Liver (tissue), 9 donors: Measurements from ENCODE around the gene SOX6. TPM values are rescaled to one million over a fixed set of nuclear protein-coding genes. Genes with fewer than 3 reads are reported as not detected.
A peak's percentile ranks its signal among the peaks of the same experiment; 100 is the strongest.
"Not testable (repeated sequence)": the region's sequence is repeated elsewhere in the genome, so short reads cannot be mapped to it uniquely, and the experiment has no call there.

ENCODE experiments used
- DNase-seq: peaks from one replicate; pipeline ENCODE4 v3.0.0-alpha.2; 2017; ENCODE audit warnings: low spot score
- H3K27ac ChIP-seq, 2 donors: one replicate each; pipeline ENCODE4 v1.7.0; 2013; ENCODE audit warnings: inconsistent platforms in 2 of 2, low read length in 2 of 2, control low read depth in 1 of 2, low read depth in 1 of 2, mild to moderate bottlenecking in 1 of 2
- H3K27me3 ChIP-seq, 4 donors: one replicate each; pipeline versions ENCODE4 v1.6.1 to v1.7.0; 2013; ENCODE audit warnings: low read length in 3 of 4, inconsistent platforms in 1 of 4, mild to moderate bottlenecking in 1 of 4, moderate library complexity in 1 of 4; ENCODE audit not compliant: control insufficient read depth in 4 of 4, insufficient read depth in 4 of 4
- H3K36me3 ChIP-seq, 4 donors: one replicate each; pipeline versions ENCODE4 v1.6.1 to v1.7.0; 2013; ENCODE audit warnings: low read length in 3 of 4, mild to moderate bottlenecking in 3 of 4, low read depth in 1 of 4, moderate library complexity in 1 of 4; ENCODE audit not compliant: control insufficient read depth in 4 of 4, insufficient read depth in 3 of 4
- H3K4me1 ChIP-seq, 4 donors: one replicate each; pipeline versions ENCODE4 v1.6.1 to v1.7.0; 2013; ENCODE audit warnings: low read length in 3 of 4, mild to moderate bottlenecking in 3 of 4, moderate library complexity in 1 of 4; ENCODE audit not compliant: control insufficient read depth in 4 of 4, insufficient read depth in 4 of 4
- H3K4me3 ChIP-seq, 3 donors: one replicate each; pipeline versions ENCODE4 v1.6.1 to v1.7.0; 2013; ENCODE audit warnings: low read length in 3 of 3, control low read depth in 1 of 3, low read depth in 1 of 3, mild to moderate bottlenecking in 1 of 3
- H3K9ac ChIP-seq, 2 donors: one replicate each; pipeline ENCODE4 v1.7.0; 2013; ENCODE audit warnings: low read length in 2 of 2, mild to moderate bottlenecking in 2 of 2, moderate library complexity in 2 of 2, control low read depth in 1 of 2, low read depth in 1 of 2
- H3K9me3 ChIP-seq, 4 donors: one replicate each; pipeline versions ENCODE4 v1.6.1 to v1.7.0; 2013; ENCODE audit warnings: low read length in 3 of 4; ENCODE audit not compliant: control insufficient read depth in 4 of 4
- ATF3 ChIP-seq: IDR thresholded peaks from 2 replicates; pipeline ENCODE4 v1.6.1; 2016; ENCODE audit warnings: antibody characterized with exemption
- CTCF ChIP-seq: fragments of 150-350 bp; IDR thresholded peaks from 2 replicates; pipeline ENCODE4 v1.5.1; 2017; ENCODE audit warnings: improper control_type of control experiment, low read depth, low read length; ENCODE audit not compliant: missing input control
- EGR1 ChIP-seq, 2 donors: IDR thresholded peaks; 2 replicates each; pipeline ENCODE4 v1.6.1; 2016 to 2018; ENCODE audit warnings: antibody characterized with exemption in 2 of 2, low read depth in 2 of 2
- FOXA1 ChIP-seq: IDR thresholded peaks from 2 replicates; pipeline ENCODE4 v1.6.1; 2016; ENCODE audit warnings: antibody characterized with exemption
- FOXA2 ChIP-seq: IDR thresholded peaks from 2 replicates; pipeline ENCODE4 v1.6.1; 2016; ENCODE audit warnings: antibody characterized with exemption
- GABPA ChIP-seq, 2 donors: IDR thresholded peaks in 1 of 2; conservative IDR thresholded peaks in 1 of 2; 2 replicates each; pipeline ENCODE4 v1.6.1; 2016; ENCODE audit warnings: antibody characterized with exemption in 2 of 2, mild to moderate bottlenecking in 1 of 2, moderate library complexity in 1 of 2
- HNF4A ChIP-seq, 2 donors: conservative IDR thresholded peaks; 2 replicates each; pipeline ENCODE4 v1.6.1; 2016; ENCODE audit warnings: antibody characterized with exemption in 2 of 2, mild to moderate bottlenecking in 2 of 2
- HNF4G ChIP-seq: IDR thresholded peaks from 2 replicates; pipeline ENCODE4 v1.6.1; 2016; ENCODE audit warnings: antibody characterized with exemption
- JUND ChIP-seq, 2 donors: IDR thresholded peaks; 2 replicates each; pipeline ENCODE4 v1.6.1; 2016; ENCODE audit warnings: antibody characterized with exemption in 2 of 2
- NR2F2 ChIP-seq: IDR thresholded peaks from 2 replicates; pipeline ENCODE4 v1.6.1; 2016; ENCODE audit warnings: antibody characterized with exemption
- RAD21 ChIP-seq, 2 donors: IDR thresholded peaks; 2 replicates each; pipeline ENCODE4 v1.6.1; 2016; ENCODE audit warnings: antibody characterized with exemption in 2 of 2, mild to moderate bottlenecking in 2 of 2
- REST ChIP-seq: IDR thresholded peaks from 2 replicates; pipeline ENCODE4 v1.6.1; 2016; ENCODE audit warnings: antibody characterized with exemption, mild to moderate bottlenecking
- RXRA ChIP-seq, 2 donors: IDR thresholded peaks; 2 replicates each; pipeline ENCODE4 v1.6.1; 2017 to 2018; ENCODE audit warnings: antibody characterized with exemption in 2 of 2, mild to moderate bottlenecking in 1 of 2
- SP1 ChIP-seq: IDR thresholded peaks from 2 replicates; pipeline ENCODE4 v1.6.1; 2018; ENCODE audit warnings: antibody characterized with exemption, mild to moderate bottlenecking
- TAF1 ChIP-seq: conservative IDR thresholded peaks from 2 replicates; pipeline ENCODE4 v1.6.1; 2016; ENCODE audit warnings: antibody characterized with exemption, mild to moderate bottlenecking
- YY1 ChIP-seq: IDR thresholded peaks from 2 replicates; pipeline ENCODE4 v1.6.1; 2016; ENCODE audit warnings: antibody characterized with exemption, mild to moderate bottlenecking
- ZBTB33 ChIP-seq: IDR thresholded peaks from 2 replicates; pipeline ENCODE4 v1.6.1; 2016; ENCODE audit warnings: antibody characterized with exemption
- WGBS: extraction: QIAGEN DNeasy Blood & Tissue Kit; methylation state at CpG from one replicate; pipeline ENCODE4 v1.1.7; 2013; 5-methylcytosine and 5-hydroxymethylcytosine counted together
- polyA plus RNA-seq, 2 donors: library from polyadenylated mRNA; stranded (reverse) in 1 of 2; unstranded in 1 of 2; fragments of 200-250 nt in 1 of 2; fragments of >200 nt in 1 of 2; fragmentation: Nextera tagmentation in 1 of 2; extraction: Ambion mirVana in 1 of 2; gene quantifications; one replicate each; pipeline versions ENCODE4 v1.2.1 to v1.2.3, GENCODE V29; 2013 to 2015
- total RNA-seq, 2 donors: library from RNA; depleted of rRNA; stranded (reverse); fragments of >200 nt; gene quantifications; one replicate each; pipeline ENCODE4 v1.2.3, GENCODE V29; 2014
- donor health status: healthy.
- donor health status: healthy.
- donor health status: healthy.
- donor health status: healthy.
- donor health status: healthy.

SOX6 gene
- total and polyA plus RNA-seq, 4 donors: 2.4 to 111 (median 14.8) TPM

- no peak for DNase-seq
- WGBS: 79% methylated on average over 2 of the region's 2 CpGs
- Histone ChIP-seq H3K27ac (no peak overlapping the region), H3K4me3 (no peak overlapping the region), H3K4me1 (no peaks in the 10 kb centered on the region), H3K27me3 (no peaks in the 10 kb centered on the region), H3K9me3 (no peaks in the 10 kb centered on the region), H3K36me3 (no peaks in the 10 kb centered on the region), H3K9ac (no peak overlapping the region)
- TF ChIP-seq HNF4A (conservative IDR thresholded peaks at IDR 0.05) (peak in 1 of 2 donors; percentile 9), SP1 (no peak)
Observed at GRCh38 chr11:15926071-15926470, 430.3 kb downstream of the SOX6 start.

GRCh38 chr11:15923183-15923582 is 433.2 kb downstream of the SOX6 start:
- H3K36me3 ChIP-seq: no peaks in the 10 kb centered on the region
- TF ChIP-seq HNF4G (no peak), SP1 (no peak), TAF1 (no peak), RAD21 (IDR thresholded peaks at IDR 0.05) (no peak)
- 67% methylated on average over 2 of the region's 2 CpGs for WGBS
- H3K27me3 ChIP-seq: no peaks in the 10 kb centered on the region
- no peaks in the 10 kb centered on the region for H3K4me1 ChIP-seq
- no peak for DNase-seq
- H3K27ac ChIP-seq: no peak overlapping the region
- H3K9me3 ChIP-seq: no peaks in the 10 kb centered on the region
- no peak overlapping the region for H3K4me3 ChIP-seq
- no peak overlapping the region for H3K9ac ChIP-seq

GRCh38 chr11:15922745-15923144 is 433.6 kb downstream of the SOX6 start:
- DNase-seq: not testable (repeated sequence)
- WGBS: 94% methylated on average over 6 of the region's 6 CpGs

GRCh38 chr11:15920856-15921629 is 435.3 kb downstream of the SOX6 start:
- Histone ChIP-seq H3K36me3 (no peaks in the 10 kb centered on the region), H3K9ac (no peak overlapping the region), H3K4me3 (no peak overlapping the region), H3K9me3 (no peaks in the 10 kb centered on the region), H3K27ac (no peak overlapping the region), H3K4me1 (no peaks in the 10 kb centered on the region), H3K27me3 (no peaks in the 10 kb centered on the region)
- DNase-seq: no peak
- WGBS: 83% methylated on average over 6 of the region's 6 CpGs
- TF ChIP-seq CTCF (no peak), EGR1 (IDR thresholded peaks at IDR 0.05; ENCODE audit: low read depth in 2 of 2) (no peak), FOXA1 (no peak), SP1 (no peak), NR2F2 (no peak), FOXA2 (no peak), HNF4G (no peak), REST (no peak), GABPA (IDR thresholded peaks at IDR 0.05 in 1 of 2, conservative IDR thresholded peaks at IDR 0.05 in 1 of 2) (no peak), RAD21 (IDR thresholded peaks at IDR 0.05) (no peak), ZBTB33 (no peak), JUND (IDR thresholded peaks at IDR 0.05) (no peak), ATF3 (no peak), RXRA (IDR thresholded peaks at IDR 0.05) (no peak), YY1 (no peak)

More at GRCh38 chr11:15922745-15923144, 433.6 kb downstream of the SOX6 start:
- H3K36me3 ChIP-seq, H3K27ac ChIP-seq, H3K27me3 ChIP-seq, H3K9me3 ChIP-seq, H3K4me1 ChIP-seq, H3K9ac ChIP-seq, H3K4me3 ChIP-seq: not testable (repeated sequence)
